BE2C (cell line): ENCODE measurements around the gene PDE8A.
"Not testable (repeated sequence)": the region's sequence is repeated elsewhere in the genome, so short reads cannot be mapped to it uniquely, and the experiment has no call there.

Experiments used
- DNase-seq: peaks from one replicate; pipeline ENCODE4 v3.0.0-alpha.2; 2020
- H3K27me3 ChIP-seq: fragments of 250-450 bp; sonication (Bioruptor Pico); 2 replicates; pipeline ENCODE4 v1.5.1; 2020; ENCODE audit warnings: mild to moderate bottlenecking
- H3K36me3 ChIP-seq: fragments of 250-450 bp; sonication (Bioruptor Pico); 2 replicates; pipeline ENCODE4 v1.5.1; 2020; ENCODE audit warnings: mild to moderate bottlenecking
- H3K4me1 ChIP-seq: fragments of 250-450 bp; sonication (Bioruptor Pico); 2 replicates; pipeline ENCODE4 v1.5.1; 2020
- H3K4me3 ChIP-seq: 2 replicates; pipeline ENCODE4 v1.5.1; 2011; ENCODE audit warnings: low read depth, low read length
- H3K9me3 ChIP-seq: fragments of 250-450 bp; sonication (Bioruptor Pico); 2 replicates; pipeline ENCODE4 v1.5.1; 2020
- CTCF ChIP-seq: IDR thresholded peaks from 2 replicates; pipeline ENCODE4 v1.5.1; 2012; ENCODE audit warnings: mild to moderate bottlenecking, low read depth, low read length

Gene PDE8A

DNA sequence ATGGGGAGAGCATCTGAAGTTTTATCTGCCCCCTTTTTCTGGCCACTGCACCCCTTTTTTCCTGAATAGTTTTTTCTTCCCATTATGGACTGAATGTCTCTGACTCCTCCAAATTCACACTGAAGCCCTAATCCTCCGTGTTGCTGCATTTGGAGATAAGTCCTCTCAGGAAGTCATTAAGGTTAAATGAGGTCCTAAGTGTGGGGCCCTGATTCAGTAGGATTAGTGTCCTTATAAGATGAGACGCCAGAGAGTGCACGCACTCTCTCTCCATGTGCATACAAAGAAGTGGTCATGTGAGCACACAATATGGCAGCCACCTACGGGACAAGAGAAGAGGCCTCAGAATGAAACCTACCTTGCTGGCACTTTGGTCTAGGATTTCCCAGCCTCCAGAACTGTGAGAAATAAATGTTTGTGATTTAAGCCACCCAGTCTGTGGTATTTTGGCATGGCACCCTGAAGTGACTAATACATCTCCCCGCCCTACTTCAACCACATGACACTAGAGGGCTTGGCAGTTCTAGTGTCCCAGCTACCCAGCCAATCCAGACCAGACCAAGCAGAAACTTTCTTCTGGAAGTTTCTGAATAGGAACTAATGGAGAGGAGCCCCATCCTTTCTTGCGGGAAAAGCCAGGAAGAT, 191.3 kb downstream of the PDE8A start:
- no peaks in the 10 kb centered on the region for H3K9me3 ChIP-seq
- TF ChIP-seq CTCF = no peak
- H3K4me3 ChIP-seq = no peak overlapping the region
- H3K4me1 ChIP-seq = no peaks in the 10 kb centered on the region
- no peaks in the 10 kb centered on the region for H3K36me3 ChIP-seq
- no peaks in the 10 kb centered on the region; the same call in 1 of the 2 replicates for H3K27me3 ChIP-seq
- no peak for DNase-seq

GRCh38 chr15:85173630-85174029, 192.0 kb downstream of the PDE8A start:
- not testable (repeated sequence) for H3K4me3 ChIP-seq, H3K27me3 ChIP-seq, H3K9me3 ChIP-seq, DNase-seq, H3K4me1 ChIP-seq, H3K36me3 ChIP-seq

DNA sequence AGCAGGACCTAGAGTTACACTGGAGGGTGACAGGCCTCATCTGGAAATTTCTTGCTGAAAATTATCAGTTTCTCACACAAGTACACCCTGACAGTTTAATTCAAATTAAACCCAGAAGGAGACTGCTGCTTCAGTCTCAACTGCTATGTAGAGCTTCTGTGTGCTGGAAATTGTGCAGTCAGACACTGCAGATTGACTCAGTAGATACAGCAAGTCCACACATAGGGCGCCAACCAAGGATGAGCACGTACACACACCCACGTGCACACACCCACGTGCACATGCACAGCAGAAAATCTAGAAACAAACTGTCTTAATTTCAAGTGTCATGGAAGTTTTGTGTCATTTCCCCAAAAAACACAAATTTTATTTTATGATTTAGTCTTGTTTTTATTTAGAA, 192.9 kb downstream of the PDE8A start:
- no peaks in the 10 kb centered on the region for H3K36me3 ChIP-seq
- DNase-seq = no peak
- H3K4me1 ChIP-seq = no peaks in the 10 kb centered on the region
- H3K9me3 ChIP-seq = no peaks in the 10 kb centered on the region
- no peak for TF ChIP-seq CTCF
- no peaks in the 10 kb centered on the region for H3K27me3 ChIP-seq
- no peak overlapping the region for H3K4me3 ChIP-seq

GRCh38 chr15:85177042-85177515, 195.4 kb downstream of the PDE8A start:
- H3K9me3 ChIP-seq, H3K27me3 ChIP-seq, H3K4me1 ChIP-seq, H3K36me3 ChIP-seq, DNase-seq, H3K4me3 ChIP-seq: not testable (repeated sequence)

GRCh38 chr15:85178308-85178707, 196.7 kb downstream of the PDE8A start:
- Histone ChIP-seq H3K27me3 (no peaks in the 10 kb centered on the region), H3K4me1 (no peaks in the 10 kb centered on the region), H3K36me3 (no peaks in the 10 kb centered on the region), H3K4me3 (no peak overlapping the region), H3K9me3 (no peaks in the 10 kb centered on the region)
- no peak for TF ChIP-seq CTCF
- DNase-seq = no peak

DNA sequence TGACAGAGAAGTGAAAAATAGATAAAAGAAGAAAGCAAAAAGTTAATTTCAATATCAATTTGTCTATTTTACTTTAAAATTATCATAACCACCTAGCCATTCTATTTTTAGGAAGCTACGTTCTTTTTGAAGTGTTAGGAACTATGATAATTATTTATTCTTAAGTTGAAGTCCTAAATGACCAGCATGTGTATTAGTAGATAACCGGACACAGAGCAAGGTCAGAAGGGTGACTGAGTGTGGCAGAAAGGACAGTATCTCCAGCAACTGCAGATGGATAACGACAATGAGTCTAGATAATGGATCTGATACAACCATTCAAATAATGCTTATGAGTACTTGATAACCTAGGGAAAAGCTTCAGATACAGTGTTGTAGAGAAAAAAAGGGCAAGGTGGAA, 198.0 kb downstream of the PDE8A start:
- no peaks in the 10 kb centered on the region for H3K9me3 ChIP-seq
- H3K4me3 ChIP-seq = no peak overlapping the region
- H3K4me1 ChIP-seq = no peaks in the 10 kb centered on the region
- no peaks in the 10 kb centered on the region for H3K36me3 ChIP-seq
- H3K27me3 ChIP-seq = no peaks in the 10 kb centered on the region
- no peak for DNase-seq
- TF ChIP-seq CTCF = no peak

- not testable (repeated sequence) for DNase-seq
Observed at GRCh38 chr15:85185350-85185749, 203.7 kb downstream of the PDE8A start.

DNA sequence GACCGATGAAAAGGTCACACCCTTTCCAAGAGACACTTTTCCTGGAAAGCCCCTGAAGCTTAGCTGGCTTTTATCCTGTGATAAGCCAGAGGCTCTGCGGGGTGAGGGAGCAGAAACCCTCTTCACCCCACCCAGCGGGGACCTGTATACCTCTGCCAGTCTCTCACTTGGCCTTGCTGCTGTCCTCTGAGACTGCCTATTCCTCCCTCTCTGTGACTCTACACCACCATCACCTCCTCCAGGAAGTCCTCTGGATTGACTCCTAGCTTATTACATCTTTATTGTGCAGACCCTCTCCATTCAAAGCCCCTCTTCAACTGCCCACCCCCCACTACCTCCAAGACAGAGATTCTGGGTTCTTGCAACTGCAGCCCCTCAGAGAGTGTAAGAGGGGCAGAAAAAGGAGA, 206.5 kb downstream of the PDE8A start:
- not testable (repeated sequence) for H3K9me3 ChIP-seq, H3K36me3 ChIP-seq

More at GRCh38 chr15:85185350-85185749, 203.7 kb downstream of the PDE8A start:
- H3K27me3 ChIP-seq, H3K36me3 ChIP-seq, H3K4me3 ChIP-seq, H3K4me1 ChIP-seq, H3K9me3 ChIP-seq: not testable (repeated sequence)

More for the DNA sequence above, 206.5 kb downstream of the PDE8A start:
- H3K27me3 ChIP-seq, DNase-seq, H3K4me3 ChIP-seq, H3K4me1 ChIP-seq: not testable (repeated sequence)
